Neural cell (in vitro differentiated cells): ENCODE results near the gene DCAF15. TPM values are rescaled to one million over a fixed set of nuclear protein-coding genes. Genes with fewer than 3 reads are reported as not detected.

Experiments used
- H2AFZ ChIP-seq: fragments of 200-600, 300-800 bp; sonication (generic), shearing (Covaris generic); 2 replicates; pipeline ENCODE4 v1.6.0; 2014; ENCODE audit warnings: low read depth, mild to moderate bottlenecking, antibody characterized with exemption, low read length, moderate library complexity
- H3F3A ChIP-seq: fragments of 200-600 bp; shearing (Covaris generic); 2 replicates; pipeline ENCODE4 v1.6.1; 2016; ENCODE audit warnings: mild to moderate bottlenecking, moderate library complexity, mixed read lengths, antibody characterized with exemption, low read length; ENCODE audit not compliant: insufficient read depth, poor library complexity, severe bottlenecking
- H3K27ac ChIP-seq: fragments of 200-600, 300-800 bp; sonication (generic), shearing (Covaris generic); 2 replicates; pipeline ENCODE4 v1.5.1; 2014; ENCODE audit warnings: mild to moderate bottlenecking, low read length, moderate library complexity
- H3K27me3 ChIP-seq: fragments of 300-800, 200-600 bp; sonication (generic), shearing (Covaris generic); 2 replicates; pipeline ENCODE4 v1.6.0; 2014; ENCODE audit warnings: mild to moderate bottlenecking, low read depth, low read length, moderate library complexity; ENCODE audit not compliant: insufficient read depth
- H3K36me3 ChIP-seq: fragments of 300-800, 200-600 bp; sonication (generic), shearing (Covaris generic); 2 replicates; pipeline ENCODE4 v1.5.1; 2014; ENCODE audit warnings: mild to moderate bottlenecking, antibody characterized with exemption, low read length, moderate library complexity; ENCODE audit not compliant: insufficient read depth
- H3K4me2 ChIP-seq: fragments of 300-800, 200-600 bp; sonication (generic), shearing (Covaris generic); 2 replicates; pipeline ENCODE4 v1.6.0; 2014; ENCODE audit warnings: mild to moderate bottlenecking, low read length
- H3K4me3 ChIP-seq: fragments of 300-800, 200-600 bp; sonication (generic), shearing (Covaris generic); 2 replicates; pipeline ENCODE4 v1.5.1; 2014; ENCODE audit warnings: mild to moderate bottlenecking, low read length, moderate library complexity
- H3K79me2 ChIP-seq: fragments of 200-600 bp; shearing (Covaris generic); replicated peaks from 2 replicates; pipeline ENCODE4 v1.6.0; 2014; ENCODE audit warnings: mild to moderate bottlenecking, low read length, moderate library complexity; ENCODE audit not compliant: insufficient read depth
- H3K9ac ChIP-seq: fragments of 300-800, 200-600 bp; sonication (generic), shearing (Covaris generic); 2 replicates; pipeline ENCODE4 v1.6.1; 2016; ENCODE audit warnings: mild to moderate bottlenecking, low read length, mixed read lengths
- H3K9me2 ChIP-seq: fragments of 200-600 bp; shearing (Covaris generic); 2 replicates; pipeline ENCODE4 v1.6.1; 2016; ENCODE audit warnings: mild to moderate bottlenecking, low read length, mixed read lengths; ENCODE audit not compliant: insufficient read depth
- H3K9me3 ChIP-seq: fragments of 200-600, 300-800 bp; sonication (generic), shearing (Covaris generic); 2 replicates; pipeline ENCODE4 v1.6.1; 2016; ENCODE audit warnings: mild to moderate bottlenecking, mixed run types, low read length, moderate library complexity, mixed read lengths
- H4K20me1 ChIP-seq: fragments of 200-600 bp; shearing (Covaris generic); 2 replicates; pipeline ENCODE4 v1.6.1; 2016; ENCODE audit warnings: mild to moderate bottlenecking, mixed run types; ENCODE audit not compliant: insufficient read depth
- CTCF ChIP-seq: fragments of 450-650 bp; IDR thresholded peaks from 2 replicates; pipeline ENCODE4 v1.5.1; 2014; ENCODE audit warnings: antibody characterized with exemption, mild to moderate bottlenecking, moderate library complexity; ENCODE audit not compliant: poor library complexity, severe bottlenecking
- EP300 ChIP-seq: fragments of 450-650 bp; conservative IDR thresholded peaks from 2 replicates; pipeline ENCODE4 v1.6.1; 2014; ENCODE audit warnings: antibody characterized with exemption, mild to moderate bottlenecking, moderate library complexity; ENCODE audit not compliant: poor library complexity, severe bottlenecking
- EZH2 ChIP-seq: fragments of 200-600, 300-800 bp; shearing (Covaris generic), sonication (generic); IDR thresholded peaks from 2 replicates; pipeline ENCODE4 v1.6.1; 2014; ENCODE audit warnings: antibody characterized with exemption, low read length, borderline replicate concordance, mild to moderate bottlenecking; ENCODE audit not compliant: insufficient read depth, poor library complexity, severe bottlenecking
- MXI1 ChIP-seq: fragments of 450-650 bp; conservative IDR thresholded peaks from 2 replicates; pipeline ENCODE4 v1.6.1; 2014; ENCODE audit warnings: antibody characterized with exemption, mild to moderate bottlenecking; ENCODE audit not compliant: poor library complexity, severe bottlenecking
- POLR2AphosphoS5 ChIP-seq: IDR thresholded peaks from 2 replicates; pipeline ENCODE4 v1.6.1; 2012
- RAD21 ChIP-seq: fragments of 450-650 bp; conservative IDR thresholded peaks from 2 replicates; pipeline ENCODE4 v1.6.1; 2014; ENCODE audit warnings: antibody characterized with exemption, mild to moderate bottlenecking, moderate library complexity
- SMC3 ChIP-seq: fragments of 450-650 bp; conservative IDR thresholded peaks from 2 replicates; pipeline ENCODE4 v1.6.1; 2014; ENCODE audit warnings: antibody characterized with exemption, mild to moderate bottlenecking, moderate library complexity; ENCODE audit not compliant: poor library complexity
- TAF1 ChIP-seq: IDR thresholded peaks from 2 replicates; pipeline ENCODE4 v1.6.1; 2012; ENCODE audit warnings: low read depth
- polyA plus RNA-seq: library from polyadenylated mRNA; depleted of rRNA; stranded (reverse); fragments of >200 nt; gene quantifications from 2 replicates; pipeline ENCODE4 v1.2.3, GENCODE V29; 2014
- TF ChIP-seq, protein P1 (sequence below): IDR thresholded peaks from 2 replicates; pipeline ENCODE4 v1.6.1; 2012; ENCODE audit warnings: borderline replicate concordance

Gene DCAF15
- polyA plus RNA-seq, 1 donor from 2014 or later: 39.4 TPM

- Histone ChIP-seq H3F3A (no peaks in the 10 kb centered on the region), H3K9me3 (no peaks in the 10 kb centered on the region), H3K27ac (no peak overlapping the region), H3K9me2 (no peaks in the 10 kb centered on the region), H3K4me3 (no peak overlapping the region), H3K4me2 (no peak overlapping the region), H3K36me3 (no peaks in the 10 kb centered on the region), H3K79me2 (no peaks in the 10 kb centered on the region), H4K20me1 (no peaks in the 10 kb centered on the region), H2AFZ (no peak overlapping the region), H3K27me3 (no peaks in the 10 kb centered on the region), H3K9ac (no peak overlapping the region)
- TF ChIP-seq RAD21: no peak
- TF ChIP-seq, protein P1, sequence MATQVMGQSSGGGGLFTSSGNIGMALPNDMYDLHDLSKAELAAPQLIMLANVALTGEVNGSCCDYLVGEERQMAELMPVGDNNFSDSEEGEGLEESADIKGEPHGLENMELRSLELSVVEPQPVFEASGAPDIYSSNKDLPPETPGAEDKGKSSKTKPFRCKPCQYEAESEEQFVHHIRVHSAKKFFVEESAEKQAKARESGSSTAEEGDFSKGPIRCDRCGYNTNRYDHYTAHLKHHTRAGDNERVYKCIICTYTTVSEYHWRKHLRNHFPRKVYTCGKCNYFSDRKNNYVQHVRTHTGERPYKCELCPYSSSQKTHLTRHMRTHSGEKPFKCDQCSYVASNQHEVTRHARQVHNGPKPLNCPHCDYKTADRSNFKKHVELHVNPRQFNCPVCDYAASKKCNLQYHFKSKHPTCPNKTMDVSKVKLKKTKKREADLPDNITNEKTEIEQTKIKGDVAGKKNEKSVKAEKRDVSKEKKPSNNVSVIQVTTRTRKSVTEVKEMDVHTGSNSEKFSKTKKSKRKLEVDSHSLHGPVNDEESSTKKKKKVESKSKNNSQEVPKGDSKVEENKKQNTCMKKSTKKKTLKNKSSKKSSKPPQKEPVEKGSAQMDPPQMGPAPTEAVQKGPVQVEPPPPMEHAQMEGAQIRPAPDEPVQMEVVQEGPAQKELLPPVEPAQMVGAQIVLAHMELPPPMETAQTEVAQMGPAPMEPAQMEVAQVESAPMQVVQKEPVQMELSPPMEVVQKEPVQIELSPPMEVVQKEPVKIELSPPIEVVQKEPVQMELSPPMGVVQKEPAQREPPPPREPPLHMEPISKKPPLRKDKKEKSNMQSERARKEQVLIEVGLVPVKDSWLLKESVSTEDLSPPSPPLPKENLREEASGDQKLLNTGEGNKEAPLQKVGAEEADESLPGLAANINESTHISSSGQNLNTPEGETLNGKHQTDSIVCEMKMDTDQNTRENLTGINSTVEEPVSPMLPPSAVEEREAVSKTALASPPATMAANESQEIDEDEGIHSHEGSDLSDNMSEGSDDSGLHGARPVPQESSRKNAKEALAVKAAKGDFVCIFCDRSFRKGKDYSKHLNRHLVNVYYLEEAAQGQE: no peak
- no peak for TF ChIP-seq POLR2AphosphoS5
- TF ChIP-seq TAF1: no peak
- no peak for TF ChIP-seq MXI1
- no peak for TF ChIP-seq EP300
- no peak for TF ChIP-seq EZH2
- TF ChIP-seq CTCF: no peak
- no peak for TF ChIP-seq SMC3
These were observed 19.4 kb upstream of the DCAF15 start for GRCh38 chr19:13932911-13933393.

- Histone ChIP-seq H3K79me2 (no peaks in the 10 kb centered on the region), H4K20me1 (no peaks in the 10 kb centered on the region), H3K36me3 (no peaks in the 10 kb centered on the region), H3K9ac (no peak overlapping the region), H3K9me2 (no peaks in the 10 kb centered on the region), H3K27me3 (no peaks in the 10 kb centered on the region), H3K9me3 (no peaks in the 10 kb centered on the region), H3K4me3 (no peak overlapping the region), H3K27ac (no peak overlapping the region), H2AFZ (no peak overlapping the region), H3K4me2 (no peak overlapping the region), H3F3A (no peaks in the 10 kb centered on the region)
- TF ChIP-seq SMC3 (no peak), MXI1 (no peak), EZH2 (no peak), TAF1 (no peak), EP300 (no peak), RAD21 (no peak), CTCF (no peak), POLR2AphosphoS5 (no peak)
- TF ChIP-seq, protein P1: no peak
These were observed 17.6 kb upstream of the DCAF15 start for GRCh38 chr19:13934785-13935109.
